DLD1 (cell line): ENCODE data around the gene VDR.

Experiments
- in situ Hi-C: cut with HindIII; loops from 2 replicates; pipeline ENCODE4 v1.10.0; 2017; ENCODE audit warnings: low sequenced_read_pairs

The VDR gene

DNA sequence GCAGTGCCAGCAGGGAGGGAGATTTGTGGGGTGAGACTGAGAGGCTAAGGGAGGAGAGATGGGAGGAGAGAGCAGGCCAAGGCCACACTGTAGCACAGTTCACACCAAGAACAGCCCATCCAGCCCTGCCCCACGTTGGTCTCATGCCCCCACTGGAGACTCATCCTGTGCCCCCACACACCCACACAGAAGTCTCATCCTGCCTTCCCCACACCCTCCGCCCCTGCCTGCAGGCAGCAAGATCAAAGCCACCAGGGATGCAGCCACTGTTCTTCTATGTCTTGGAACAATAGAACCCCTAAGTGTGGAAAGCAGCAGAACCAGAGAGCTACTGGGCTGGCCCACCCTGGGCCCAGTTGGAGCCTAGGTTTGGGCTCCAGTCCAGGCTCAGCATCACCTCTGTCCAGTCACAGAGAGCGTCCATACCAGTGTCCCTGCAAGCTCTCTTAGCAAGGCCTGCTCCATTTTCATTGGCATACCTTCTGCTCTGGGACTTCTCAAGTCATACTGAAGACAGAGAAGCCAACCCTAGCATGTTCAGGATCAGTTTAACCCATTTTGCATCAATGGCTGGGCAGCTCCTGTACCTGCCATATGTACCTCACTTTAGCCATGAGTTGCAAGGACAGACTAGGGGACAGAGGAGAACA lies 53.4 kb downstream of the VDR start:
- in situ Hi-C loops, result no loop called here

- in situ Hi-C loops, result no loop called here
Observed at GRCh38 chr12:47850153-47851084, 54.4 kb downstream of the VDR start.

- in situ Hi-C loops, result loop anchor here (10.0 kb wide), 1 partner anchor 134 kb away; no protein-coding TSS in a partner anchor
Observed at GRCh38 chr12:47849261-47849660, 55.5 kb downstream of the VDR start.

DNA sequence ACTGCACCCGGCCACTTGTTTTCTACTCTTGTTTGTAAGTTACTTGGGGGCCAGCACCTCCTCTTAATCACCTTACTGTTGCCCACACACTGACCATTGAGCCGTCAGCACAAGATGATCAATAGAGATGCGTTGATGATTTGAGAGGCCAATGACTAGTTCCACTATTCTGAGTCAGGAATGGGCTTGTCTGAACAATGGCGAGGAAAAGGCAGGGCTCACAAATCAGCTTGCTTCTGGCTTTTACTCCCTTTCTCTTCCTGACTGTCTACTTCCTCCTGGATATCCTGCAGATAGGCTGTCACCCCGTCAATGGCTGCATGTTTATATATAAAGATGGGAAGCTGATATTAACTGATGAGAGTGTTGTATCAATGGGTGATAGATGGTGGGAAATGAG lies 55.9 kb downstream of the VDR start:
- in situ Hi-C loops, result loop anchor here (10.0 kb wide), 1 partner anchor 134 kb away; no protein-coding TSS in a partner anchor

DNA sequence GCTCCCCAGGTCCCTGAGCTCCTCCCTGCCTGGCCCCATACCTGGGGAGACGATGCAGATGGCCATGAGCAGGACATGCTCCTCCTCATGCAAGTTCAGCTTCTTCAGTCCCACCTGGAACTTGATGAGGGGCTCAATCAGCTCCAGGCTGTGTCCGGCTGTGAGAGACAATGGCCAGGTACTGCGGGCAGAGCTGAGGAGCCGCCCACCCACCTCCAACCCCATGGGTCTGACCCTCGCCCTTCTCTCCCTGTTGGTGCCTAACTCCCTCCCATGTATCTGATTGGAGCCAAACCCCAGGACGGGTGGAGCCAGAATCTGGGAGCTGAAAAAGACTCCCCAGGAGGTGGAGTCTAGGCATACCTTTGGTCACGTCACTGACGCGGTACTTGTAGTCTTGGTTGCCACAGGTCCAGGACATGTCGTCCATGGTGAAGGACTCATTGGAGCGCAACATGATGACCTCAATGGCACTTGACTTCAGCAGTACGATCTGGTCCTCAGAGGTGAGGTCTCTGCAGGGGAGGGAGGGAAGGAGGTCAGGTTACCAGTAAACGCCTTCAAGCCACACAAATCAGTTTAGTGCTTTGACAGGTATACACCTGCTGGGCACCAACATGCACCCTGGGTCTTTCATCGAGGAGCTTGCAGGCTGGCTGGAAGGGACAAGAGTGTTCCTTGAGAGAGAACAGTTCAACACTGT lies 58.3 kb downstream of the VDR start:
- in situ Hi-C loops, result loop anchor here (10.0 kb wide), 1 partner anchor 132 kb away; no protein-coding TSS in a partner anchor

DNA sequence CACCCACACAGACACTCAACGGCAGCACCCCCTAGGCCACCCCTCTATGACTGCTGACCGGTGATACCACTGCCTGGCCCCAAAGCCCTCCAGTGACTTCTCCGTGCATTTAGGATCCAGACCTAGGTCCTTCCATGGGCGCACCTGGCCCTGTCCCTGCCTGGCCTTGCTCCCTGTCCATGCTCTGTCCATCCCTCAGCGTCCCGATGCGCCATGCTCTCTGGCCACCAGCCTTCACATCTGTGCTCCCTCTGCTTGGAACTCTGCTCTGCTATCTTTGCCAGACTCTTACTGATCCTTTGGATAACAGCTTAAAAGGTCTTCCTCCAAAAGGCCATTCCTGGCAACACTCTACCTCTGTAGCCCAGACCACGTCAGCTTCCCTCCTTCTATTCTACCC lies 59.7 kb downstream of the VDR start:
- in situ Hi-C loops, result loop anchor here (10.0 kb wide), 1 partner anchor 130 kb away; no protein-coding TSS in a partner anchor

- in situ Hi-C loops, result loop anchor here (10.0 kb wide), 1 partner anchor 130 kb away; no protein-coding TSS in a partner anchor
Observed at GRCh38 chr12:47844264-47845019, 60.4 kb downstream of the VDR start.

DNA sequence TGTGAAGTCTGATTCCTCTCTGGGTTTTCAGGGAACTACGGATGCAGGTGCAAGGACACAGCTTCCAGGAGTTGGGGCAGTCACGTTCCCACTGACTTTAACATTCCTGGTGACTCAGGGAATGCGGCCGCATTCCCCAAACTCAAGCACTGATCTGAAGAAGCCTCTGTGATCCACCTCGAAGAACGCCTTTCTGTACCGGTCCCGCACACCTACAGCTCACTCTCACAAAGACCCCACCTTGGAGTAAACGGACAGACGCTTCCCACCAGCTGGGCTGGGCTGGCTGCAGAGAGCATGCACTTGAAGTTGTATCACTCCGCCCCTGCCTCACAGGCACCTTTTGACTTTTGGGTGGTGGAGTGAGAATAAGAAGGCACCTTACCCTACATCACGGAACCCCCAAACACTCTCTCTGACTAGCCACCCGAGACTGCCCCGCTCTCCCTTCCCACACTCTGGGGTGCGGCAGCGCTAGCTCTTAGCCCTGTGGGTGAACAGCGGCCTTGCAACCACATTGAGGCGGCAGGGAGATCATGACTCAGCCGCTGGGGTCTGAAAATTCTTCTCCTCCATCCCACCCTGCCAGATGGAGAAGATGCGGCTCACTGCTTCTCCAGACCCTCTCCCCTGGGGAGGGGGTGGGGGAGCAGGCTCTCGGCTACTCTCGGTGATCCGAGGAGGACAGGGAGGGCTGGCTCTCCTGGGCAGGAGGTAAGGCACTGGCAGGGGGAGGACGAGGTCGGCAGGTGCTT lies 61.4 kb downstream of the VDR start:
- in situ Hi-C loops, result loop anchor here (10.0 kb wide), 1 partner anchor 129 kb away; no protein-coding TSS in a partner anchor

DNA sequence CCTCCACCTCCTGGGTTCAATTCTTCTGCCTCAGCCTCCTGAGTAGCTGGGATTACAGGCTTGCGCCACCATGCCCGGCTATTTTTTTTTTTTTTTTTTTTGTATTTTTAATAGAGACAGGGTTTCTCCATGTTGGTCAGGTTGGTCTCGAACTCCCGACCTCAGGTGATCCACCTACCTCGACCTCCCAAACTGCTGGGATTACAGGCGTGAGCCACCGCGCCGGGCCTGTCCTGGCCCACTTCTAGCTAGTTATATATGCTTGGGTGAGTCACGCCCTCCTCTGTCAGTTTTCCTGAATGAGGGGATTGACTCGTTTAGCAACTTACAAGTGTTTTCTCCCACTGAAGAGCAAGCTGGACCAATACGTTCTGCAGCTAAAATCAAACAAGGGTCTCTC lies 62.3 kb downstream of the VDR start:
- in situ Hi-C loops, result loop anchor here (10.0 kb wide), 1 partner anchor 128 kb away; no protein-coding TSS in a partner anchor

DNA sequence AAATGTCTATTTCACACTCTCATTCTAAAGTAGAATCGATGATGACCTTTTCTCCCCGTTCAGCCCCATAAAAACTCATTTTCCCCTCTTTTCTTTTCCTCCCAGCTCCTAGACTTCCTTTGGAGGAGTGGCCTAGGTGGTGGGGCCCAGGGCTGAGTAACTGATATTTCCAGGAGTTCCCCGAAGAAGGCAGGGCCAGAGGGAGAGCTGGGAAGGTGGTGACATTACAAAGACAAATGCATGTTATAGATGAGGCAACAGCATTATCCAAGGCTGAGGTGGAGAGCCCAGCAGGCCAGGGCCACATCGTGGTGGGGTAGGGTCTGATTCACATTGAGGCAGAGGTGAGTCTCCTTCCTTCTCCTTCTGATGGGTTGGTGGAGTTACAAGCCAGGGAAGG lies 62.9 kb downstream of the VDR start:
- in situ Hi-C loops, result loop anchor here (10.0 kb wide), 1 partner anchor 127 kb away; no protein-coding TSS in a partner anchor

DNA sequence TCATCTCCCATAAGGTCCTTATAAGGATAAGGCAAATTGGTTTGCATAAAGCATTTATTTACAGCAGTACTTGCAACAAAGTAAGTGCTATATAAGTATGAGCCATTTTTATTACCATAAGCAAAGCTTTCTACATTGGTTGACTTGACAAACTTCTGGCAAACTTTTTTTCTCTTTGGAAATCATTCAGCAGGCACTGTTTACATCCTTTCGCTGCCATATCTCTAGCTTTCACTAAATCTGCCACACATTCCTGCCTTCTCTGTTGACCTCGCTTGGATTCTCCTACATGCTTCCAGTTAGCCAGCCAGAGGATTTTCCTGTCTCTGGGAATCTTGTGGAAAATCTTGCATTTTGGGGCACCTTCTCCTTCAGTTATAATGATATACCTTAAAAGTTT lies 63.3 kb downstream of the VDR start:
- in situ Hi-C loops, result loop anchor here (10.0 kb wide), 1 partner anchor 127 kb away; no protein-coding TSS in a partner anchor

GRCh38 chr12:47840571-47840970 lies 64.2 kb downstream of the VDR start:
- in situ Hi-C loops, result loop anchor here (10.0 kb wide), 1 partner anchor 126 kb away; no protein-coding TSS in a partner anchor

DNA sequence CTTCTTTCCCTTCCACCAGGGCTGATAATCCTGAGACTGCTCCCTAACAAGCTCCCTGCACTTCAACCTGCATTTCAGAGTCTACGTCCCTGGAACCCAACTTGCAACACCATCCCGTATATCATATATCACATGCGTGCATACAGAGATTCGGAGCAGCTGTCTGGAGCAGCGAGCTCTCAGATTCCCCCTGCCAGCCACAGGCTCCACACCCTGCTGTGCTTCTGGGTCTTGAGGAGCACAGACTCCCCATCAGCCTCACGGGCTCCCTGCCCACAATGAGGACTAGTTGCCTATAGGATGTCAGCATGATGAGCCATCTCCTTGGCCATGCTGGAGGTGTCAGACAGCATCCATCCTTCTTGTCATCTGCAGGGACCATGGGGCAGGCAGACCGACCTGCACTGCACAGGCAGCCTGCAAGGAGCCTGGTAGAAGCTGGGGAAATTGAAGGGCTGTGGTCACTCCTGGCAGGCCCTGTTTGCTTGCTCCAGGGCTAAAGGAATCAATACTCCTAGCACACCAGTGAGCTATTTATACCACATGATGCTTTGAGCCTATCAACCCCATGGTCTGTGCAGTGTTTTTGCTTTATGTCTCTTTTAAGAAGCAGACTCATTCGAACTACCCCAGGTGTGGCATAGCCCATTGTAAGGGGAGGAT lies 65.4 kb downstream of the VDR start:
- in situ Hi-C loops, result no loop called here

- in situ Hi-C loops, result no loop called here
Observed at GRCh38 chr12:47838286-47838931, 66.4 kb downstream of the VDR start.

GRCh38 chr12:47837190-47838171 lies 67.3 kb downstream of the VDR start:
- in situ Hi-C loops, result no loop called here

DNA sequence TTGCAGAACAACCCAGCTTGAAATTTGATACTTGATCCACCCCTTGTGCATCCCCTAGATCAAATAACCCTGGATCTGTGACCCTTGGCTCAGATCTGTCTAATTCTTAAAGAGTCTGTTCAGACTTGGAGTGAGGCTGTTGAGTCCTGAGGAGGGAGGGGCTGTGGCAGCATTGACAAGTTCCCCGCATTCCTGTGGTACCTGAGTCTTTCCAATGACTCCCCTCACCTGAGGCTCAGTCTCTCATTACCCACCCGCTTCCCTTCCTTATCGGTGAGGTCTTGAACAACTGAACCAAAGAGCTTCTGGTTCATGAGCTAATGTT lies 69.0 kb downstream of the VDR start:
- in situ Hi-C loops, result no loop called here
